Right atrium auricular region (tissue), 2 donors: Measurements from ENCODE around the gene IER3IP1. TPM values are rescaled to one million over a fixed set of nuclear protein-coding genes. Genes with fewer than 3 reads are reported as not detected.
"Not testable (repeated sequence)": the region's sequence is repeated elsewhere in the genome, so short reads cannot be mapped to it uniquely, and the experiment has no call there.

Experiments used
- DNase-seq: peaks from one replicate; pipeline ENCODE4 v3.0.0-alpha.2; 2019; ENCODE audit warnings: low spot score
- H3K27ac ChIP-seq, 2 donors: fragments of 200-600 bp; sonication (generic); 1 replicate in 1 of 2; 2 replicates in 1 of 2; pipeline ENCODE4 v1.5.1; 2016 to 2019
- H3K27me3 ChIP-seq, 2 donors: fragments of 200-600 bp; sonication (generic); one replicate each; pipeline versions ENCODE4 v1.5.1 to v1.6.0; 2017 to 2019
- H3K36me3 ChIP-seq: fragments of 200-600 bp; sonication (generic); one replicate; pipeline ENCODE4 v1.5.1; 2016
- H3K4me1 ChIP-seq, 2 donors: fragments of 200-600 bp; sonication (generic); one replicate each; pipeline versions ENCODE4 v1.5.1 to v1.6.0; 2017 to 2019
- H3K4me3 ChIP-seq, 2 donors: fragments of 200-600 bp; sonication (generic); 1 replicate in 1 of 2; 2 replicates in 1 of 2; pipeline ENCODE4 v1.5.1; 2017 to 2019; ENCODE audit warnings: mild to moderate bottlenecking in 1 of 2, moderate library complexity in 1 of 2
- H3K9me3 ChIP-seq, 2 donors: fragments of 200-600 bp; sonication (generic); one replicate each; pipeline ENCODE4 v1.5.1; 2019
- total RNA-seq, 2 donors: library from RNA; depleted of rRNA; stranded (reverse); fragments of >200 nt; gene quantifications; one replicate each; pipeline ENCODE4 v1.1.0, GENCODE V29; 2016
- TF ChIP-seq, protein P1 (sequence below), 2 donors: fragments of 200-600 bp; sonication (generic); IDR thresholded peaks; one replicate each; pipeline ENCODE4 v1.5.1; 2019; ENCODE audit warnings: antibody characterized with exemption in 2 of 2

IER3IP1 gene
- total RNA-seq, 2 donors from 2014 or later, result 9.7 to 15.5 TPM

- Histone ChIP-seq H3K27me3 (no peaks in the 10 kb centered on the region), H3K4me1 (peaks cover 0 to 18% of the 10 kb centered on the region in 2 donors)
- TF ChIP-seq, protein P1, sequence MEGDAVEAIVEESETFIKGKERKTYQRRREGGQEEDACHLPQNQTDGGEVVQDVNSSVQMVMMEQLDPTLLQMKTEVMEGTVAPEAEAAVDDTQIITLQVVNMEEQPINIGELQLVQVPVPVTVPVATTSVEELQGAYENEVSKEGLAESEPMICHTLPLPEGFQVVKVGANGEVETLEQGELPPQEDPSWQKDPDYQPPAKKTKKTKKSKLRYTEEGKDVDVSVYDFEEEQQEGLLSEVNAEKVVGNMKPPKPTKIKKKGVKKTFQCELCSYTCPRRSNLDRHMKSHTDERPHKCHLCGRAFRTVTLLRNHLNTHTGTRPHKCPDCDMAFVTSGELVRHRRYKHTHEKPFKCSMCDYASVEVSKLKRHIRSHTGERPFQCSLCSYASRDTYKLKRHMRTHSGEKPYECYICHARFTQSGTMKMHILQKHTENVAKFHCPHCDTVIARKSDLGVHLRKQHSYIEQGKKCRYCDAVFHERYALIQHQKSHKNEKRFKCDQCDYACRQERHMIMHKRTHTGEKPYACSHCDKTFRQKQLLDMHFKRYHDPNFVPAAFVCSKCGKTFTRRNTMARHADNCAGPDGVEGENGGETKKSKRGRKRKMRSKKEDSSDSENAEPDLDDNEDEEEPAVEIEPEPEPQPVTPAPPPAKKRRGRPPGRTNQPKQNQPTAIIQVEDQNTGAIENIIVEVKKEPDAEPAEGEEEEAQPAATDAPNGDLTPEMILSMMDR (IDR thresholded peaks at IDR 0.05), result no peak
Measured at GRCh38 chr18:47168509-47168908, 7.7 kb downstream of the IER3IP1 start.

DNA sequence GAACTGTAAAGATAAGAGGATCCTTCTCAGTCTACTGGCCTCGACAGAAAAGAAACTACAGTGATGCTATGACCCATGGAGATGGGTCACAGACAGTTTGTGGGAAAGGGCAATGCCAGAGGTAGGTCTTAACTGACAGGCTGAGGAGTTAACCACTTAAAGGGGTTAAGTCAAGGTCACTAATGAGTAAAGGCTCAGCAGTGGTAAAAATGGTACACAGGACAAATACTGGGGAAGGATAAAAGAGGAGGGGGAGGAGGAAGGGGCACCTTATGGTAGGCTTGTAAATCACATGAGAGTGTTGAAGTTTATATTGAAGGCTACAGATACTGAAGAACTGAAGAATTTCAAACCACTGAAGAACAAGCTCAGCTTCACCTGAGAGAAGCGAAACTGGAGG lies 9.9 kb downstream of the IER3IP1 start:
- no peaks in the 10 kb centered on the region for H3K9me3 ChIP-seq
- no peak overlapping the region for H3K27ac ChIP-seq
- peaks cover 0 to 14% of the 10 kb centered on the region in 2 donors for H3K4me1 ChIP-seq
- H3K36me3 ChIP-seq, result no peaks in the 10 kb centered on the region
- no peaks in the 10 kb centered on the region for H3K27me3 ChIP-seq
- no peak overlapping the region for H3K4me3 ChIP-seq
- no peak for DNase-seq
- TF ChIP-seq, protein P1 (IDR thresholded peaks at IDR 0.05), result no peak

More at GRCh38 chr18:47168509-47168908, 7.7 kb downstream of the IER3IP1 start:
- Histone ChIP-seq H3K36me3 (no peaks in the 10 kb centered on the region), H3K9me3 (no peaks in the 10 kb centered on the region), H3K4me3 (no peak overlapping the region), H3K27ac (no peak overlapping the region)
- no peak for DNase-seq

GRCh38 chr18:47163241-47163640 lies 12.9 kb downstream of the IER3IP1 start:
- no peaks in the 10 kb centered on the region for H3K9me3 ChIP-seq
- no peaks in the 10 kb centered on the region for H3K27me3 ChIP-seq
- no peak for DNase-seq
- H3K36me3 ChIP-seq, result no peaks in the 10 kb centered on the region
- peaks cover 0 to 16% of the 10 kb centered on the region in 2 donors for H3K4me1 ChIP-seq
- no peak overlapping the region for H3K27ac ChIP-seq
- no peak overlapping the region for H3K4me3 ChIP-seq
- TF ChIP-seq, protein P1 (IDR thresholded peaks at IDR 0.05), result no peak

GRCh38 chr18:47160256-47160655 lies 15.9 kb downstream of the IER3IP1 start:
- peaks cover 0 to 4% of the 10 kb centered on the region in 2 donors for H3K4me1 ChIP-seq
- H3K27ac ChIP-seq, result no peak overlapping the region
- TF ChIP-seq, protein P1 (IDR thresholded peaks at IDR 0.05), result no peak
- no peaks in the 10 kb centered on the region for H3K36me3 ChIP-seq
- DNase-seq, result no peak
- no peaks in the 10 kb centered on the region for H3K9me3 ChIP-seq
- H3K4me3 ChIP-seq, result no peak overlapping the region
- no peaks in the 10 kb centered on the region for H3K27me3 ChIP-seq

GRCh38 chr18:47158404-47158803 lies 17.8 kb downstream of the IER3IP1 start:
- H3K36me3 ChIP-seq, H3K4me1 ChIP-seq, H3K9me3 ChIP-seq, H3K27ac ChIP-seq, H3K27me3 ChIP-seq, DNase-seq, H3K4me3 ChIP-seq: not testable (repeated sequence)

- Histone ChIP-seq H3K27me3 (no peaks in the 10 kb centered on the region), H3K36me3 (no peaks in the 10 kb centered on the region), H3K27ac (peak overlapping the region; percentile 92 to 96)
Measured at GRCh38 chr18:47151439-47151838, 24.7 kb downstream of the IER3IP1 start.

More at GRCh38 chr18:47151439-47151838, 24.7 kb downstream of the IER3IP1 start:
- no peak for DNase-seq
- no peaks in the 10 kb centered on the region for H3K9me3 ChIP-seq
- peaks cover 0 to 22% of the 10 kb centered on the region in 2 donors for H3K4me1 ChIP-seq
- H3K4me3 ChIP-seq, result no peak overlapping the region
- TF ChIP-seq, protein P1 (IDR thresholded peaks at IDR 0.05), result no peak
